NCI-H2196 (cell line): Measurements from ENCODE around the gene CLCN2.

Source experiments
- DNase-seq: peaks from one replicate; lab custom pipeline; 2025; ENCODE audit not compliant: unreplicated experiment; lab: John Stamatoyannopoulos, UW

The CLCN2 gene

DNA sequence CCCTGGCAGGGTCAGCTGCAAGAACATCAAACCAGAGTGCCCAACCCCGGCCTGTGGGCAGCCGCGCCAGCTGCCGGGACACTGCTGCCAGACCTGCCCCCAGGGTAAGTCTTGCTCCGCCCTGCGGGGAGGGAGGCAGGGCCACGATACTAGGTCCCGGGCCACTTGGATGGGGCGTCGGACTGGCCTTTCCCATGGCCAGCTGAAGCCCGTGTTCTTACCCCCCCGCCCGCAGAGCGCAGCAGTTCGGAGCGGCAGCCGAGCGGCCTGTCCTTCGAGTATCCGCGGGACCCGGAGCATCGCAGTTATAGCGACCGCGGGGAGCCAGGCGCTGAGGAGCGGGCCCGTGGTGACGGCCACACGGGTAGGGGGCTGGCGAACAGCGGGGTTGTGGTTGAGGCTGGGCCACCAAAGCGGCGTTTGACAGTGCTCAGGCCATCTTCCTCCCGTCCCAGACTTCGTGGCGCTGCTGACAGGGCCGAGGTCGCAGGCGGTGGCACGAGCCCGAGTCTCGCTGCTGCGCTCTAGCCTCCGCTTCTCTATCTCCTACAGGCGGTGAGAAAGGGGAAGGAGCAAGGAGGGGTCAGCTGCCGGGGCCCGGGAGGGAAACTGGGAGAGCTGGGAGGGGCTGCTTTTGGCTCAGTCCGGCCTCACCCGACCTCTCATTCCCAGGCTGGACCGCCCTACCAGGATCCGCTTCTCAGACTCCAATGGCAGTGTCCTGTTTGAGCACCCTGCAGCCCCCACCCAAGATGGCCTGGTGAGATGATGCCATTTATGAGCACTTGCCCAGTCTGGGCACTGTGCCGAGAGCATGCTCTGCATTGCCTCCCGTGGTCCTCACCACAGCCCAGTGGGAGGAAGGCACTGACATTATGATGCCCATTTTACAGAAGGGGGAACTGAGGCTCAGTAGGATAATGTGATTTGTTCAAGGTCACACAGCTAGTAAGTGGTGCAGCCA, 20.1 kb upstream of the CLCN2 start:
- DNase-seq: no peak

DNA sequence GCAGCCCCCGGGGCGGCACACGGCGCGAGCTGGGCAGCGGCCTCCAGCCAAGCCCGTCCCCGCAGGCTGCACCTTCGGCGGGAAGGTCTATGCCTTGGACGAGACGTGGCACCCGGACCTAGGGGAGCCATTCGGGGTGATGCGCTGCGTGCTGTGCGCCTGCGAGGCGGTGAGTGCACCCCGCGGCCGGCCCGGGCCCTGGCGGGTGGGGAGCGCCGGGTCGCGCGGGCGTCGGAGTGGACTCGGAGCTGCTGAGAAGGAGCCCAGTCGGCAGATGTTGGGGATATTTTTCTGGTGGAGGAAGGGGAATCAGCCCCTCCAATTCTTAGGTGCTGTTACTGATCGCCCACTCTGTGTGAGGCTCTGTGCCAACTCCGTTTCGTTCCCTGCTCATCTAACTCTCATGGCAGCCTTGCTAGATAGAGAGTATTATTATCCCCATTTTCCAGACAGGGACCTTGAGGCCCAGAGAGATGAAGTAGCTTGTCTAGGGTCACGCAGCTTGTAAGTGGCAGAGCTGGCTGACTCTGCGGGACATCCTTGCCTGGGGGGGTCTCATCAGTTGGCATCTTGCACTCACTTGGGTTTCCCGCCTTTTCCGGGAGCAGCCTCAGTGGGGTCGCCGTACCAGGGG, 19.3 kb upstream of the CLCN2 start:
- DNase-seq: no peak

DNA sequence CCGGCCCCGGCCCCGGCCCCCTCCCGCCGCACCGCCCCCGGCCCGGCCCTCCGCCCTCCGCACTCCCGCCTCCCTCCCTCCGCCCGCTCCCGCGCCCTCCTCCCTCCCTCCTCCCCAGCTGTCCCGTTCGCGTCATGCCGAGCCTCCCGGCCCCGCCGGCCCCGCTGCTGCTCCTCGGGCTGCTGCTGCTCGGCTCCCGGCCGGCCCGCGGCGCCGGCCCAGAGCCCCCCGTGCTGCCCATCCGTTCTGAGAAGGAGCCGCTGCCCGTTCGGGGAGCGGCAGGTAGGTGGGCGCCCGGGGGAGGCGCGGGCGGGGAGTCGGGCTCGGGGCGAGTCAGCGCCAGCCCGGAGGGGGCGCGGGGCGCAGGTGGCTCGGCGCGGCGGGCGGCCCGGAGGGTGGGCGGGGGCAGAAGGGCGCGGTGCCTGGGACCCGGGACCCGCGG, 18.8 kb upstream of the CLCN2 start:
- DNase-seq: peak; percentile 74

DNA sequence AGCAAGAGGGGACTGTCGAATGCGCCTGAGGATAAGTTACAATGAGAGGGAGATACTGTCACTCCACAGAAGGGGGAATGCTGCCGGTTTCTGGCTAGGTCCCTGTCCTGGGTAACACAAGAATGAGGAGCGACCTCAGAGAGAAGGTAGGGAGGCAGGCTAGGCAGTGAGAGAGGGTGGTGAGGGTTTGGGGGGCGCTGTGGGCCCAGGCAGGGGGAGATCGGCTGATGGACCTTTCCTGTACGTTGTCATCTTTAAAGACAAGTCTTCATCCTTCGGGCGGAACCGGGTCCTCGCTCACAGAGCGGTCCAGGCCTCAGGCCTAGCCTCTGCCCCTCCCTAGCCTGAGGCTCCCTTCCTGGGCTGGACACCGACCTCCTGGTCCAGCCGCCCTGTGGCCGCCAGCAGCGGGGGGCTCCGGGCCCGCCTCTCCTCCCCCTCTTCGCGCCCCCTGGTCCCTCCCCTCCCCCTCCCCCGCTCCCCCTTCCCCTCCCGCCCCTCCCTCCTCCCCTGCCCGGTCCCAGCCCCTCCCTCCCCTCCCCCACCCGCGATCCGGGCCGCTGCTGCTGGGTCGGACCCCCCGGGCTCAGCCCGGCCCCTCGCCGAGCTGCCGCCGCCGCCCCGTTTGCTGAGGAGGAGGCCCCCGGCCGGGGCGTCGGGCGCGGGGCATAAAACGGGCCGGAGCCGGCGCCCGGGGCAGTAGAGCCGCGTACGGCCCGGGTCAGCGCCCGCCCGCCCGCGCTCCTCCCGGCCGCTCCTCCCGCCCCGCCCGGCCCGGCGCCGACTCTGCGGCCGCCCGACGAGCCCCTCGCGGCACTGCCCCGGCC, 18.2 kb upstream of the CLCN2 start, which contains the start of gene CHRD:
TSS of gene CHRD (plus strand) at position 697 of the 827 bp plus-strand sequence. CDS start 265 bp downstream, outside the sequence.
- no peak for DNase-seq

DNA sequence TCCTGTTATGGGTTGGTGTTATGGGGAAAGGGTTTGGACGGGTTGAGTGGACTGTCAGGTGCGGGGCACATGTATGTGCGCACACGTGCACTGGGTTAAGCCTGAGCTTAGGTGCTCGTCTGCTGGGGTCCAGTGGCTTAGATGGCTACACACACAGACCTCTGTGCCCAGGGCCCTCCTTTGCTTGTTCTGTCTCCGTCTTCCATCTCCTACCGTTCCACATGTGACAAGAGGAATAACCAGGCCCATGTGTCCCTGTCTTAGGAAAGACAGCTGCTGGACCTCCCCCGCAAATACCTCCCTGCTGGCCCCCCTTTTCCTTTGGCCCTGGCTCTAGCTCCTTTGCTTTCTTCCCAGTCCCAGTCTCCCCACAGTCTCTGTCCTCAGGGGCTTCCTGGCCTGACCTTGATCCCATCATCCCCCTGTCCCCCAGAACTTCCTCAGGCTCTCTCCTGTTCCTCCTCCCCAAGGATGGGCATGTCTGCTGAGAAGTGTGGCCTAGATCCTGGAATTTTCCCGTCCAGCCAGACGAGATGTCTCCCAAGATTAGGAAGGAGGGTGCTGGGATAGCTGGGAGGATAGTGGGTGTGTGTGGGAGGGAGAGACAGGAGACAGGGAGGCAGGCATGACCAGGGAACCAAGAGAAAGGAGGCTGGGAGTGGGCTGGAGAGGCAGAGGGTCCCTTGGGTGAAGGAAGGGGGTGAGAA, 17.4 kb upstream of the CLCN2 start:
- DNase-seq: no peak

DNA sequence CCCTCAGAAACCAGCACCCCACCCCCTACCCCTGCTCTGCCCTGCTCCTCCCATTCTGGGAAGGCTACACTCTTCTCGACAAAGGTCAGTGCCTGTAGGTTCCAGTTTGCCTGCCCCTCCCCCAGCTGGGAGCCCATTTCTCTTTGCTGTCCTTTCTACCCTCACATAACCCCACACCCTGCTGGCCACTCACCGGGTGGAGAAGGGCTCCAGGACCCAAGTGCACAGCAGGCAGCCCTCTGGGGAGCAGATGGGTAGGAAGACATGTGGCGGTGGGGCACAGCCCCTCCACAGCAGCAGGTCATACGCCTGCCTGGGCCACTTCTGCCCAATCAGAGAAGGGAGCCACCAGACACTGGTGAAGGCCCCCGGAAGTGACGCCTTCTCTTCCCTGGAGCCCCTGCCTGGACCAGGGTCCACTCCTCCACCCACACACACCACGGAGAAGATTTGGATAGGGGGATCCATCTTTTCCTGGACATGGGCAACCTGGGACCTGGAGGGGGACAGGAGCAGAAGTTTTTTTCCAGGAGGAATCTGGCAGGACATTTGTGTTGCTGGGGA, 16.6 kb upstream of the CLCN2 start, which contains the start of gene THPO:
TSS of gene THPO (minus strand) at position 326 of the 564 bp plus-strand sequence. CDS start 1,948 bp downstream, outside the sequence.
- DNase-seq: peak; percentile 92

DNA sequence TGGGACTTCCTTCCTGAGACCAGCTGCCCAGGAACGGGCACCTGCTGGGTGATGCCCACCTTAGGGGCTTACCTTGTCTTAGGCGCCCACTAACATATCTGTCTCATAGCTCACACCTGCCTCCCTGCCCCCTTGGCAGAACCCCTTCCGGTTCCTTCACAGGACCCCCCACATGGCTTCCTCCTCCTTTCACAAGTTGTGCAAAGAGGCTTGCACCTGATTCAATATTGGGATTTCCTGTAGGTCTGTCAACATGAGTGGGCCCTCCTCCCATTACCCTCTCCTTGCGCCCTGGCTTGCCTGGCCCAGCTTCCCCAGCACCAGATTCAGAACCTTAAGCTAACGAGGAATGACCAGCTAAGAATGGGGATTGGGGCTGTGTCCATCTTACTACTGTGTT, 16.0 kb upstream of the CLCN2 start:
- peak; percentile 78 for DNase-seq

DNA sequence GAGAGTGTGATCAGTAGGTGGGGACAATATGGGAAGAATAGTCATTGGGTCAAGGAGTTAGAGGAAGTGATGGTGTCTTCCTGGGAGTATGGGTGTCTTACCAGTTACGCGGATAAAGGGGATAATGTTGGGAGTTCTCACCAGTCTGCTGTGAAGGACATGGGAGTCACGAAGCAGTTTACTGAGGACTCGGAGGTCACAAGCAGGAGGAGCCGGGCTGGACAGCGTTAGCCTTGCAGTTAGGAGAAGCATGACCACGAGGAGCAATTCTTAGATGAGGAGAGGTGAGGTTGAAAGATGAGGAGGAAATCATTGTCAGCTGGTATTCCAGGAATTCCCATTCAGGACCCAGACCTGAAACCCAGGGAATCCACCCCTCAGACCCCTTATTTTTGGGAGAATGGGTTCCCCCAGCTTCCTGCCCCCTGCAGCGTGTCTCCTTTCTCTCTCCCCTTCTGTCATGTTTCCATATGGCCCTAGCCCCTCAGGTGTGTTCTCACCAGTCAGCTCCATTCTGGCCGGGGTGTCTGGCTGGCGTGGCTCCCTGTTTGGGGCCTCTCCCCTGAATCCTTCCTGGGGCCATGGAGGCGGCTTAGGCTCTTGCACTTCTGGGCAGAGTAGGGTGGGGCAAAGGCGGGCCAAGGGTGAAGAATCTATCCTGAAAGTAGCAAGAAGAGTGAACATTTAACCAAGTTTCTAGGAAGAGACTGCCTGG, 14.5 kb upstream of the CLCN2 start:
- DNase-seq: no peak

DNA sequence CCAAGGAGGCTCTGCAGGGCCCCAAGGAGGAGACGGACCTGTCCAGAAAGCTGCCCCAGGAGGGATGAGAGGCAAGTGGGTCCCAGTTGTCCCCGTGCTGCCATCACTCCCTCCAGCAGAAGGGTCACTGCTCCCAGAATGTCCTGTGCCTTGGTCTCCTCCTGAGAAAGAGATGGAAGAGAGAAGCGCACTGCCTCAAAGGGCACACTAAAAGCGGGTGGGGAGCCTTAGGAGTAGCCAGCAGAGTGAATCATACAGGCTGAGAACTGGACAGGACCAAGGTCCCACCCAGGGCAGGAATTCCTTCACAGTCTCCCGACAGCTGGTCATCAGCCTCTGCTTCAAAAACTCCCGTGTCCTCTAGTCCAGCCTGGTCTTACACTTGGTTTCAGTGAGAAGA, 12.0 kb upstream of the CLCN2 start:
- no peak for DNase-seq

DNA sequence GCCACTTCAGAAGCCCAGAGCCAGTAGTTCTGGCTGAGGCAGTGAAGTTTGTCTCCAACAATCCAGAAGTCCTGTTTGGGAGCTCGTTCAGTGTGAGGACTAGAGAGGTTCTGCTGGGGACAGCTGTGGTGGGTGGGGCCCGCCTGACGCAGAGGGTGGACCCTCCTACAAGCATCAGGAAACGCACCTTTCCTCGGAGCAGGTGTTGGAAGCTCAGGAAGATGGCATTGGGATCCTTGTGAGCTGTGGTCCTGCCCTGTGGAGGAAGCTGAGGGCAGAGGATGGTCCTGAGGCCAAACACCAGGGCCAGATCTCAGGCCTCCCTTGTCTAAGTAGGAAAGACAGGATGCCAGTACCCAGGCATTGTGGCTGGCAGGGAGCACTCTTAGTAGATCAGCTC, 11.5 kb upstream of the CLCN2 start:
- no peak for DNase-seq

DNA sequence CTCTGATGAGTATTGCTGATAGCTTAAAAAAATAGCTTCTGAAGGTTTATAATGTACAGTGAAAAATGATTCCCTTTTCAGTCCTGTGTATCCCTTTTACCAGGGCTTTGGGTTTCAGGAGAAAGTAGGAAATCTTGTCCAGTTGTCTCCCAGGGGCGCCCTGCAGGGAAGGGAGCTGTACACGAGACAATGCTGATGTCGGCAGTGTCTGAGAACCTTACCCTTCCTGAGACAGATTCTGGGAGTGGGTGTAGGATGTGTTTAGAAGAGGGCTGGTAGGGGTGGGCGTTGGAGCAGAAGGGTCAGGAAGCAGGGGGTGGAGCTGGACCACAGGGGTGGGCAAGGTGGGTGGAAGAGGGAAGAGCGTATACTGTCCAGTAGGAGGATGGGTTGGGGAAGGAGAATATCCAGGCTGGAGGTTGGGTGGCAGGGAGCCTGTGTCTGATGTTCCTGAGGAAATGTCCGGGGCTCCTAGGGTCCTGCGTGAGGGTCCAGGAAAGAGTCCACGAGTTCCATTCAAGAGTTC, 11.0 kb upstream of the CLCN2 start:
- no peak for DNase-seq

DNA sequence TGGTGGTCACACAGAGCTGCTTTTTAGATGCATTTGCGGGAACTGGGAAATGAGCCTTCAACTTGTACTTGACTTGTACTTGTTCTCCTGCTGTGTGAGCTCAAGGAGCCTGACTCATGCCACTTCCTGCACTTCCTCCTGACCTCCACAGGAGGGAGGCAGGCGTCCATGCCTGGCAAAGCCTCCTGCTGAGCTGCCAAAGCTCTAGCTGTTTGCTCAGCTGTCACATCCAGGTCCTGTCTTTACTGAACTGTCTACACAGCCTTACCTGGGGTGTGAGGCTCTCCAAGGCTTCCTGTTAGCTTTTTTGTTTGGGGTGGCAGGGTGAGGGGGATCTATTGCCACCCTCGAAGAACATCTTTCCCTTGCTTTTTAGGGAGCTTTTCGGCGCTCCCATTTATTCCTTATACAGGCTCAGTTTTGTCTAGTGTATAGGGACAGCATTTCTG, 10.2 kb upstream of the CLCN2 start:
- DNase-seq: peak; percentile 100

DNA sequence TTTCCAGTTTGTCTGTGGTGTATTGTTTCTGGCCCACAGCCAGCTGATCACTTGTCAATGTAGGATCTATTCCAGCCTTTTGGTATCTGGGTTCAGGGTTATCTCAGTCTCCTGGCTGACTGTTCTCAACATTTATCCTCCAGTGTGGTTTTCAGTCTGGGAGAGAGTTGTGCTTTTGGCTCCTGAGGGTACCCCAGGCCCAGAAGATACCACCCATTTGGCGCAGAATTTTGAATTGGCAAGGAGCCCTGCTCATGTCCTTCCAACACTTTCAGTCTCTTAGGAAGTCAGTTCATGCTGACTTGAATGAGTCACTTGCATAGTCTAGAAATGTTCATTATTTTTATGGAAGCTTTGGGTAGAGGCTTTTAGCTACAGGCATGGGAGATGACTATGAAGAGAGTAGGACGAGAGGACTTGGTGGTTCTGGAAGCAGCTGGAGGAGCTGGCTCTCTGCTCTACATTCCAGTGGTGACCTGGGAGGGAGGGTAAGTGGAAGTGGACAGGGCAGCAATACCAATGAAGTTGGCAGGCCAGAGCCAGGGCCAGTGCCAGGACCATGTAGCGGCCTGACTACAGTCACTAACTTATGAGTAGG, 7.3 kb upstream of the CLCN2 start:
- DNase-seq: peak; percentile 36

DNA sequence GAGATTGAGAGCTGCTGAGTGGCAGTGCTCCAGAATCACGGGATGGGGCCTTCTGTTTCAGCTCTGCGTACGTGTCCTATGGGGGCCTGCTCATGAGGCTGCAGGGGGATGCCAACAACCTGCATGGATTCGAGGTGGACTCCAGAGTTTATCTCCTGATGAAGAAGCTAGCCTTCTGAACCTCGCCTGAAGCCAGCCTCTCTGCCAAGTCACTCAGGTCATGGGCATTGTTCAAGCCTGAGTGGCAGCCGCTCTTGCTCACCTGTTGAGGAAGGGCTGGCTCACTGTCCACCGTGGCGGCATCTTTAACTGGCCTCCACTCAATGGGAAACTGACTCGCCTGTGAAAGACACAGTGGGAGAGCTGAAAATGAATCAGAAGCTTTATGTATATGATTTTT, 6.7 kb upstream of the CLCN2 start:
- DNase-seq: no peak

DNA sequence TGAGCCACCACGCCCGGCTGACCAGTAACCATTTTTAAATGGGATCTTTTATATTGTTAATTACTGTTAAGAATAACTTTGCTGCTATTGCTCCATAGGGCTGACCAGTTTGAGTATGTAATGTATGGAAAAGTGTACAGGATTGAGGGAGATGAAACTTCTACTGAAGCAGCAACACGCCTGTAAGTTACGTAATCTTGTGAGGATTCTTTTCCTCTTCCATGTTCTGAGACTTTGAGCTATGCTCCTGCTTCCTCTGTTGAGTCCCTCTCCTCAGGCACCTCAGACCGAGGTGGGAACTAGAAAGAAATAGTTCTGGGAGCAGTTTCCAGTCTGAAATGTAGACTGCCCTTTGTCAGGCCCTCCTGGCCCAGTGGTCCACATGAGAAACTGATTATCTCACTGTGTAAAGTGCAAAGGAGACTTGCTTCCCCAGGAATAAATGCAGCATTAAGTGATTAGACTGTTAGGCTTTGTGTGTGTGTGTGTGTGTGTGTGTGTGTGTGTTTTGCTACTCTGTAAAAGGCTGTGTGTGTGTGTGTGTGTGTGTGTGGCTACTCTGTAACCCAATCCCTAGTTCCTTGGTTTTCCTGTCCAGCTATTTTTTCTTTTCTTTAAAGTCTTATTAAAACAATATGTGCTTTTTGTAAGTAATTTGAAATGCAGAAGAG, 5.3 kb upstream of the CLCN2 start:
- DNase-seq: peak; percentile 57

DNA sequence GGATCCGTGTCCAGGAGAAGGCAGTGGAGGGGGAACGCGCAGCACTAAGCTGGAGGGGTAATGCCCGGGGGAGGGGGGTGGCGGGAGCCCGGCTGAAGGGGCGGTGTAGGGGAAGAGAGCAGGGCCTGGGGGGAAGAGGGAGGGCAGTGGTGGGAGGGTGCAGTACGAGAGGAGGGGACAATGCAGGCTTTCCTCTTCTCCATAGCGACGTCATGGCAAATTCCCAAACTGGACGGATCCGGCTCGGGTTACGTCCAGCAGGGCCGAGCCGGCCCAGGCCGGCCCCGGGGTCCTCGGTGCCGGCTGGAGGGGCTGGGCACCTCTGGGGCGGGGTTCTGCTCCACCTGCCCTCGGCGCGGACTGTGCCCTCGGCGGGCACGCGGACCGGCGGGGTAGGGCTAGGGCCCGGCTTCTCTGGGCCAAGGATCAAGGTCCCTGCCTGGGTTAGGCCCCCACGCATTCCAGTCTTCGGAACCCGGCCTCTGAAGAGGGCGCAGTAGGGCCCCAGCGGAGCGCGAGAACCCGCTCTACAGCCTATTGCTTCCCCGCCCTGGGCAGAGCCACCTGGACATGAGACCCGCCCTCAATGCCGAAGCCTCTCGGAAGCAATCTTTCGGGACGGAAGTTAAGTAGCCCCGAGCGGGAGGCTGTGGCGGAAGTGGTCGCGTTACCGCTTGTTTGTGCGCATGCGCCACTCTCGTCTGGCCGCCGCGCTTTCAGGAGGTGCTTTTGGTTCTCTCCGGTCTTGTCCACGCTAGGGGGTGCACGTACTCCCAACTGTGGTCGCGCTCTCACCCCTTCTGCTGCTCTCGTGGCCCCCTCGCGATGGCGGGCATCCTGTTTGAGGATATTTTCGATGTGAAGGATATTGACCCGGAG, 1.5 kb upstream of the CLCN2 start:
- DNase-seq: peak; percentile 100

DNA sequence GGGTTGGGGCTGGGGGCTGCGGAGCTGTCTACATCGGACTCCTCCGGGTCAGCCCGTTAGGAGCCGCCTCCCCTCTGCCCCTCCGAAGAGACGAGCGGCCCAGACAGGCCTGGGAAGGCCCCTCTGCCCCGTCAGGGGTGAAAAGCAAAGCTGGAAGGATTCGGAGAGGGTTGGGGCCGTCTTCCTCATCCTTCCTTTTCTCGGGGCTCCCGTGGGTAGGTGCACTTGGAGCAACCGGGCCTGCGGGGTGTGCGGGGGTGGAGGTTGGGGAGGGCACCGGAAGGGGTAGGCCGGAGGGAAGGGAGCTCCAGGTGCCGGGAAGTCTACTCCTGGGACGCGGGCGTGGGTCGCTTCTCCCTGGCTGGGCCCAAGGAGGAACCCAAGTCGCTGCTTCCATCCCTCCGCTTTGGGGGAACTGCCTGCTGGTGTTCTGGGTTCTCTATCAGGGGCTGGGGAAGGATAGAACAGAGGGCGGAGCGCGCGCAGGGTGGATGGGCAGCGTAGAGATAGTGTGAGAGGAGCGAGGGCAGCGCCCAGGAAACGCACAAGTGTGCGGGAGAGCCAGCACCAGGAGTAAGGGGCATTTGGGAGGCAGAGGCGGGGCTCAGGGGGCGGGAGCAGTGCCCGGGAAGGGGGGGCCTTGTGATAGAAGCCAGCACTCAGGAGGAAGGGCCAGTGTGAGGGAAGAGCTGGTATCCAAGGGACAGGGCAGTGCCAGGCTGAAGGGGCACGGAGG, 695 bp upstream of the CLCN2 start:
- DNase-seq: peak; percentile 97
